Activated CD4-positive, alpha-beta T cell treated with anti-CD3 and anti-CD28 coated beads, Interleukin-2, Interleukin-6, amounts not matched to agents 100 ng/mL and 50 ng/mL, durations not matched to agents 16 hours and 8 hours (primary cell): ENCODE results near the gene CYP4F11.
"Not testable (repeated sequence)": the region's sequence is repeated elsewhere in the genome, so short reads cannot be mapped to it uniquely, and the experiment has no call there.

Source experiments
- DNase-seq: peaks from one replicate; pipeline ENCODE4 v3.0.0-alpha.2; 2020

Gene CYP4F11

GRCh38 chr19:15873771-15874170, 60.6 kb downstream of the CYP4F11 start:
- DNase-seq, result not testable (repeated sequence)

GRCh38 chr19:15871570-15871969, 62.8 kb downstream of the CYP4F11 start:
- DNase-seq, result peak; percentile 12

- no peak for DNase-seq
Observed at GRCh38 chr19:15869873-15870272, 64.5 kb downstream of the CYP4F11 start.

- DNase-seq, result peak; percentile 44
Observed at GRCh38 chr19:15869109-15869555, 65.2 kb downstream of the CYP4F11 start.

- no peak for DNase-seq
Observed at GRCh38 chr19:15866636-15867035, 67.7 kb downstream of the CYP4F11 start.

GRCh38 chr19:15864824-15865223, 69.5 kb downstream of the CYP4F11 start:
- no peak for DNase-seq

- DNase-seq, result no peak
Observed at GRCh38 chr19:15863272-15863671, 71.1 kb downstream of the CYP4F11 start.

GRCh38 chr19:15862444-15862843, 71.9 kb downstream of the CYP4F11 start:
- no peak for DNase-seq
